OCI-LY7 (cell line): ENCODE results near the gene M1AP. TPM values are rescaled to one million over a fixed set of nuclear protein-coding genes. Genes with fewer than 3 reads are reported as not detected.

ENCODE experiments used
- BruUV-seq: library from RNA; stranded (reverse); fragments of 400-500 nt; replicated peaks from 2 replicates; lab custom pipeline; 2021; lab: Mats Ljungman, UMichigan
- CTCF ChIA-PET: fragments of 300-600 bp; sonication (Branson Sonifier 250); formaldehyde crosslinking; loops from one replicate; lab custom pipeline; 2022; ENCODE audit warnings: antibody characterized with exemption; ENCODE audit not compliant: unreplicated experiment; lab: Charles Lee
- POLR2A ChIA-PET: fragments of 300-600 bp; sonication (Branson Sonifier 250); formaldehyde crosslinking; loops from one replicate; lab custom pipeline; 2022; ENCODE audit warnings: antibody characterized with exemption; lab: Charles Lee
- DNase-seq: peaks from one replicate; pipeline ENCODE4 v3.0.0-alpha.2; 2015; ENCODE audit warnings: low spot score
- H2AFZ ChIP-seq: fragments of 200-600 bp; sonication (generic), shearing (Covaris generic); 2 replicates; pipeline ENCODE4 v1.6.1; 2014; ENCODE audit warnings: mild to moderate bottlenecking, antibody characterized with exemption, low read length, moderate library complexity
- H3K27ac ChIP-seq: fragments of 200-600 bp; sonication (generic); 2 replicates; pipeline ENCODE4 v1.5.1; 2014; ENCODE audit warnings: mixed run types, low read depth, mild to moderate bottlenecking, moderate library complexity, low read length, inconsistent platforms; ENCODE audit not compliant: poor library complexity, severe bottlenecking
- H3K36me3 ChIP-seq: fragments of 200-600 bp; sonication (generic); 2 replicates; pipeline ENCODE4 v1.6.1; 2014; ENCODE audit warnings: mild to moderate bottlenecking, antibody characterized with exemption, low read length, moderate library complexity, mixed read lengths; ENCODE audit not compliant: insufficient read depth
- H3K4me1 ChIP-seq: fragments of 200-600 bp; sonication (generic); 2 replicates; pipeline ENCODE4 v1.5.1; 2014; ENCODE audit warnings: mild to moderate bottlenecking, low read length; ENCODE audit not compliant: insufficient read depth, poor library complexity, severe bottlenecking
- H3K4me2 ChIP-seq: fragments of 200-600 bp; sonication (generic); 2 replicates; pipeline ENCODE4 v1.6.1; 2014; ENCODE audit warnings: mild to moderate bottlenecking, low read length
- H3K4me3 ChIP-seq: fragments of 200-600 bp; sonication (generic); 2 replicates; pipeline ENCODE4 v1.5.1; 2014; ENCODE audit warnings: mild to moderate bottlenecking, low read depth, low read length; ENCODE audit not compliant: poor library complexity, severe bottlenecking
- H3K79me2 ChIP-seq: fragments of 200-600 bp; sonication (generic); 2 replicates; pipeline ENCODE4 v1.6.1; 2016; ENCODE audit warnings: low read depth, mild to moderate bottlenecking, low read length, moderate library complexity, mixed read lengths; ENCODE audit not compliant: insufficient read depth
- H3K9me2 ChIP-seq: fragments of 200-600 bp; sonication (generic); 2 replicates; pipeline ENCODE4 v1.6.1; 2016; ENCODE audit warnings: mild to moderate bottlenecking, low read length, mixed read lengths; ENCODE audit not compliant: insufficient read depth
- H3K9me3 ChIP-seq: fragments of 200-600 bp; sonication (generic); 2 replicates; pipeline ENCODE4 v1.6.1; 2014; ENCODE audit warnings: mild to moderate bottlenecking, mixed run types, low read length, mixed read lengths
- H4K20me1 ChIP-seq: fragments of 200-600 bp; sonication (generic); 2 replicates; pipeline ENCODE4 v1.6.1; 2014; ENCODE audit warnings: mild to moderate bottlenecking, antibody characterized with exemption, low read length, moderate library complexity, mixed read lengths; ENCODE audit not compliant: insufficient read depth
- CTCF ChIP-seq: fragments of 200-600 bp; sonication (generic); conservative IDR thresholded peaks from 2 replicates; pipeline ENCODE4 v1.5.1; 2014; ENCODE audit warnings: mild to moderate bottlenecking, antibody characterized with exemption, low read length, moderate library complexity, mixed read lengths
- EZH2phosphoT487 ChIP-seq: fragments of 200-600 bp; sonication (generic); IDR thresholded peaks from 2 replicates; pipeline ENCODE4 v1.6.1; 2018; ENCODE audit warnings: low read depth, borderline replicate concordance, mild to moderate bottlenecking, mixed run types, antibody characterized with exemption, low read length, moderate library complexity, mixed read lengths
- intact Hi-C: fragments of 100-400 bp; cut with micrococcal nuclease; formaldehyde crosslinking; loops from one replicate; pipeline ENCODE4 v1.10.0; 2022; ENCODE audit not compliant: unreplicated experiment
- total RNA-seq, 2 experiments: library from RNA; depleted of rRNA in 1 of 2; stranded (reverse); fragments of >200 nt in 1 of 2; shearing (Covaris generic) in 1 of 2; gene quantifications; 2 replicates each; pipeline ENCODE4 v1.2.3, GENCODE V29; 2014 to 2022

The M1AP gene
- total RNA-seq, 2 experiments from 2014 or later = not detected

DNA sequence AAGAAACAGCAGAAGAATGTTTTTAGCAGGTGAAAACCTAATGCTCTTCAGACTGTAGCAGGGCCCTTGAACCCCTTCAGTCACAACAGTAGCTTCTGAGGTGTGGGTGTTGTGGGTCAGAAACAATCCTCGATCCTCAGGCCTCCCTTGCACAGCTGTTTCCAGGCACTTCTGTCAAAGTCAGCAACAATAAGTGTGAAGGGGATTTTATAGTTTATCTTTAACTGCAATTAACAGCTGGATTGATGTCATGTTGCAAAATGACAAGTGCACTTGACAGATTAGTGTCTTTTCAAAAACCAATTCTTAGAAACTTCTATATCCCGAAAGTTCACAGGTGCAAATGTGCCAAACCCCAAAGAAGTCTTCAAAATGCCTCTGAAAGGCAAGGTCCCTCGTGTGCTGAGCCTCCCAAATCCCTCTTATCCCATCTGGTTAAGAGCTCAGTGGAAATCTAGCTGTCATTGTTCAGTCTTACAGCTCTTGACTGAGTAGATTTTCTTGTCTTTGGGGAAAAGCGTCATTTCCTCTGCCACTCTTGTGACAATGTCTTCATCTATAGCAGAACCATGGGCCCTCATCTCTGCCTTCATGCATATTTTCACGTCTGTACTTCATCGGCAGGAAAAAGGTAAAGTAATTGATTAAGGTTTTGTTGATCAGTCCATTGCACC lies 29.6 kb downstream of the M1AP start:
- H3K79me2 ChIP-seq = no peaks in the 10 kb centered on the region
- H4K20me1 ChIP-seq = no peaks in the 10 kb centered on the region
- H3K4me1 ChIP-seq = peaks cover 12% of the 10 kb centered on the region
- TF ChIP-seq EZH2phosphoT487 (no peak), CTCF (no peak)
- ChIA-PET POLR2A (interaction anchor here (0.7 to 1.9 kb wide), 3 partner anchors 18 to 404 kb away, joined by 3 to 6 read pairs (median 3); no protein-coding TSS in a partner anchor), CTCF (no interaction called here)
- H2AFZ ChIP-seq = no peak overlapping the region
- H3K4me3 ChIP-seq = no peak overlapping the region
- no peak overlapping the region for H3K4me2 ChIP-seq
- H3K27ac ChIP-seq = no peak overlapping the region
- no peaks in the 10 kb centered on the region for H3K9me2 ChIP-seq
- no peaks in the 10 kb centered on the region for H3K36me3 ChIP-seq
- no peak for DNase-seq
- BruUV-seq = no TSS peak
- no peaks in the 10 kb centered on the region for H3K9me3 ChIP-seq
- intact Hi-C loops = no loop called here

GRCh38 chr2:74617122-74617521 lies 31.0 kb downstream of the M1AP start:
- POLR2A ChIA-PET = no interaction called here
- intact Hi-C loops = no loop called here
- Histone ChIP-seq H2AFZ (no peak overlapping the region), H3K4me2 (no peak overlapping the region), H3K36me3 (no peaks in the 10 kb centered on the region), H3K79me2 (no peaks in the 10 kb centered on the region), H3K27ac (no peak overlapping the region), H3K9me3 (no peaks in the 10 kb centered on the region), H3K4me1 (peaks cover 12% of the 10 kb centered on the region), H3K9me2 (no peaks in the 10 kb centered on the region), H4K20me1 (no peaks in the 10 kb centered on the region), H3K4me3 (no peak overlapping the region)
- no peak for TF ChIP-seq CTCF
- TF ChIP-seq EZH2phosphoT487 = no peak
- BruUV-seq = no TSS peak
- no peak for DNase-seq
- CTCF ChIA-PET = no interaction called here

GRCh38 chr2:74606927-74607326 lies 41.2 kb downstream of the M1AP start:
- no peak overlapping the region for H2AFZ ChIP-seq
- no peaks in the 10 kb centered on the region for H3K4me1 ChIP-seq
- no peaks in the 10 kb centered on the region for H3K9me2 ChIP-seq
- H3K36me3 ChIP-seq = no peaks in the 10 kb centered on the region
- TF ChIP-seq EZH2phosphoT487 (no peak), CTCF (no peak)
- H3K27ac ChIP-seq = no peak overlapping the region
- no peaks in the 10 kb centered on the region for H4K20me1 ChIP-seq
- H3K79me2 ChIP-seq = no peaks in the 10 kb centered on the region
- no TSS peak for BruUV-seq
- POLR2A ChIA-PET = no interaction called here
- CTCF ChIA-PET = no interaction called here
- DNase-seq = no peak
- H3K4me2 ChIP-seq = no peak overlapping the region
- no peak overlapping the region for H3K4me3 ChIP-seq
- intact Hi-C loops = no loop called here
- H3K9me3 ChIP-seq = no peaks in the 10 kb centered on the region
